Uterus (tissue), 4 donors: Measurements from ENCODE around the gene ZRANB2. TPM values are rescaled to one million over a fixed set of nuclear protein-coding genes. Genes with fewer than 3 reads are reported as not detected.

ENCODE experiments used
- DNase-seq, 2 donors: peaks; one replicate each; pipeline ENCODE4 v3.0.0-alpha.2; 2019 to 2020
- H3K27ac ChIP-seq, 2 donors: fragments of 200-600 bp; sonication (generic); 1 replicate in 1 of 2; 2 replicates in 1 of 2; pipeline ENCODE4 v1.5.1; 2016 to 2018
- H3K27me3 ChIP-seq, 2 donors: fragments of 200-600 bp; sonication (generic); one replicate each; pipeline ENCODE4 v1.5.1; 2018 to 2019; ENCODE audit warnings: control low read depth in 1 of 2
- H3K36me3 ChIP-seq, 2 donors: fragments of 200-600 bp; sonication (generic); one replicate each; pipeline ENCODE4 v1.5.1; 2019; ENCODE audit warnings: control low read depth in 1 of 2
- H3K4me1 ChIP-seq, 2 donors: fragments of 200-600 bp; sonication (generic); one replicate each; pipeline ENCODE4 v1.5.1; 2018 to 2019; ENCODE audit warnings: control low read depth in 1 of 2
- H3K4me3 ChIP-seq, 2 donors: fragments of 200-600 bp; sonication (generic); 1 replicate in 1 of 2; 2 replicates in 1 of 2; pipeline ENCODE4 v1.5.1; 2018 to 2019; ENCODE audit warnings: mild to moderate bottlenecking in 1 of 2
- H3K9me3 ChIP-seq, 2 donors: fragments of 200-600 bp; sonication (generic); one replicate each; pipeline ENCODE4 v1.5.1; 2019; ENCODE audit warnings: control low read depth in 1 of 2
- CTCF ChIP-seq, 4 experiments: fragments of 200-600 bp in 2 of 4; fragments of 450-650 bp in 2 of 4; sonication (generic) in 2 of 4; IDR thresholded peaks; one replicate each; pipeline ENCODE4 v1.5.1; 2016 to 2019; ENCODE audit warnings: antibody characterized with exemption in 4 of 4, mild to moderate bottlenecking in 2 of 4, moderate library complexity in 1 of 4
- POLR2A ChIP-seq, 2 donors: fragments of 450-650 bp; IDR thresholded peaks; one replicate each; pipeline ENCODE4 v1.6.1; 2016; ENCODE audit warnings: antibody characterized with exemption in 2 of 2, mild to moderate bottlenecking in 1 of 2, moderate library complexity in 1 of 2
- intact Hi-C: fragments of 100-400 bp; cut with DNase I; formaldehyde crosslinking; loops from one replicate; pipeline ENCODE4 v1.15.1; 2023; ENCODE audit warnings: low total_unique reads
- total RNA-seq, 4 donors: library from RNA; depleted of rRNA in 3 of 4; stranded (reverse); fragments of >200 nt in 3 of 4; gene quantifications; one replicate each; pipeline versions ENCODE4 v1.1.0 to v1.2.4, GENCODE V29; 2014 to 2023
- donor health status: DM: yes; HTN: yes; CAD: no.

ZRANB2 gene
- total RNA-seq, 4 donors from 2014 or later = 29.5 to 178 (median 122) TPM

- Histone ChIP-seq H3K4me3 (no peak overlapping the region), H3K9me3 (no peaks in the 10 kb centered on the region), H3K27me3 (no peaks in the 10 kb centered on the region), H3K27ac (no peak overlapping the region), H3K4me1 (no peaks in the 10 kb centered on the region), H3K36me3 (no peaks in the 10 kb centered on the region)
- TF ChIP-seq CTCF (IDR thresholded peaks at IDR 0.05) (no peak), POLR2A (IDR thresholded peaks at IDR 0.05) (no peak)
- DNase-seq = no peak
- intact Hi-C loops = no loop called here
These were observed 26.0 kb upstream of the ZRANB2 start for GRCh38 chr1:71106658-71107322.

GRCh38 chr1:71104417-71104816 is 23.6 kb upstream of the ZRANB2 start:
- no peak for DNase-seq
- H3K4me1 ChIP-seq = no peaks in the 10 kb centered on the region
- TF ChIP-seq POLR2A (IDR thresholded peaks at IDR 0.05) = no peak
- TF ChIP-seq CTCF (IDR thresholded peaks at IDR 0.05) = no peak
- intact Hi-C loops = no loop called here
- H3K4me3 ChIP-seq = no peak overlapping the region
- no peak overlapping the region for H3K27ac ChIP-seq
- no peaks in the 10 kb centered on the region for H3K36me3 ChIP-seq
- H3K27me3 ChIP-seq = no peaks in the 10 kb centered on the region
- H3K9me3 ChIP-seq = no peaks in the 10 kb centered on the region

GRCh38 chr1:71101839-71102376 is 21.1 kb upstream of the ZRANB2 start:
- no peak overlapping the region for H3K27ac ChIP-seq
- no peaks in the 10 kb centered on the region for H3K9me3 ChIP-seq
- intact Hi-C loops = no loop called here
- no peak for DNase-seq
- H3K27me3 ChIP-seq = no peaks in the 10 kb centered on the region
- H3K4me1 ChIP-seq = no peaks in the 10 kb centered on the region
- no peak overlapping the region for H3K4me3 ChIP-seq
- H3K36me3 ChIP-seq = no peaks in the 10 kb centered on the region
- TF ChIP-seq POLR2A (IDR thresholded peaks at IDR 0.05) (no peak), CTCF (IDR thresholded peaks at IDR 0.05) (no peak)

GRCh38 chr1:71097428-71097827 is 16.6 kb upstream of the ZRANB2 start:
- Histone ChIP-seq H3K9me3 (no peaks in the 10 kb centered on the region), H3K4me1 (no peaks in the 10 kb centered on the region), H3K27ac (no peak overlapping the region), H3K36me3 (no peaks in the 10 kb centered on the region), H3K4me3 (no peak overlapping the region), H3K27me3 (no peaks in the 10 kb centered on the region)
- DNase-seq = no peak
- TF ChIP-seq CTCF (IDR thresholded peaks at IDR 0.05) = no peak
- TF ChIP-seq POLR2A (IDR thresholded peaks at IDR 0.05) = no peak
- intact Hi-C loops = no loop called here

GRCh38 chr1:71094913-71095312 is 14.1 kb upstream of the ZRANB2 start:
- H3K4me3 ChIP-seq = no peak overlapping the region
- no peak overlapping the region for H3K27ac ChIP-seq
- no peaks in the 10 kb centered on the region for H3K36me3 ChIP-seq
- no peaks in the 10 kb centered on the region for H3K9me3 ChIP-seq
- TF ChIP-seq CTCF (IDR thresholded peaks at IDR 0.05) = no peak
- no peak for TF ChIP-seq POLR2A (IDR thresholded peaks at IDR 0.05)
- no peaks in the 10 kb centered on the region for H3K4me1 ChIP-seq
- H3K27me3 ChIP-seq = no peaks in the 10 kb centered on the region
- intact Hi-C loops = no loop called here
- no peak for DNase-seq
